ENCODE results near the gene PGLYRP3. TPM values are rescaled to one million over a fixed set of nuclear protein-coding genes. Genes with fewer than 3 reads are reported as not detected.

Gene PGLYRP3
- total and polyA plus RNA-seq, 2 of the 8 experiments (the other 6 are each of a cell fraction or from before 2014, with no cell fraction given) = not detected

DNA sequence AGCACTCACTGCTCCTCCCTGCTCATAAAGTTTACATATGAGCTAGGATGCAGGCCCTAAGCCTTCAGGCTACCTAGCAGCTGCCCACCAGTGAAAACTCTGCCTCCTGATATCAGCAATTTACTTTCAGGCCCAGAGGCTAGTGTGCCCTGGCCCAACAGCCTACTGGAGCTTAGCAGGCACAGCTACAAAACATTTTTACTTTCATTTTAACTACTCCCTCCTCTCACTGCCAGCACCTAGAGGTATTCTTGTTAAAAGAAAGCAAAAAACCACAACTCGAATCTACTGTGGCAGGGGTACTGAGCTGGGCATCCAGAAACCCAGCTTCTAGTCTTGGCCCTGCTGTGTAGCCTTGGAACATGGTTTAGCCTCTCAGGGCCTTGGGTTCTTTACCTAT is 59.1 kb downstream of the PGLYRP3 start:
- Histone ChIP-seq H2BK15ac (ENCODE audit: low read length) (no peak overlapping the region), H3K23me2 (ENCODE audit: low read depth, low read length) (no peaks in the 10 kb centered on the region), H3K4ac (replicated peaks; ENCODE audit: insufficient read length, low read depth, low read length) (no peak overlapping the region), H4K5ac (ENCODE audit: insufficient read length, low read depth, low read length) (no peak overlapping the region), H3K79me2 (ENCODE audit: control insufficient read depth in 1 of 2, insufficient read depth in 2 of 2, low read length in 2 of 2) (no peaks in the 10 kb centered on the region), H2BK12ac (ENCODE audit: low read depth, low read length) (no peak overlapping the region), H2AFZ (ENCODE audit: low read length) (no peak overlapping the region), H3K23ac (ENCODE audit: insufficient read length) (no peak overlapping the region), H3K36me3 (ENCODE audit: control insufficient read depth in 2 of 4, insufficient read depth in 4 of 4, low read length in 3 of 4) (no peaks in the 10 kb centered on the region), H4K91ac (replicated peaks; ENCODE audit: insufficient read length, low read length) (no peak overlapping the region), H3K4me3 (ENCODE audit: extremely low read depth in 1 of 4, insufficient read depth in 2 of 4, low read depth in 3 of 4, low read length in 4 of 4) (no peak overlapping the region), H3K9ac (replicated peaks in 1 of 4; ENCODE audit: extremely low read depth in 1 of 4, low read depth in 3 of 4, low read length in 3 of 4) (no peak overlapping the region), H3K4me1 (replicated peaks in 1 of 4; ENCODE audit: control insufficient read depth in 3 of 4, insufficient read depth in 4 of 4, low read length in 3 of 4) (no peaks in the 10 kb centered on the region), H3K14ac (ENCODE audit: insufficient read length) (no peak overlapping the region), H2BK120ac (replicated peaks; ENCODE audit: low read depth, low read length) (no peak overlapping the region), H2BK20ac (ENCODE audit: low read length) (no peak overlapping the region), H3K56ac (replicated peaks; ENCODE audit: insufficient read length, low read depth, low read length) (no peak overlapping the region), H3K9me3 (ENCODE audit: insufficient read depth in 2 of 2, low read depth in 1 of 2, low read length in 1 of 2) (peaks cover 0 to 11% of the 10 kb centered on the region in 2 experiments; a peak in 2 of 4 replicates), H4K20me1 (replicated peaks in 1 of 2; ENCODE audit: control insufficient read depth in 1 of 2, insufficient read depth in 2 of 2, low read length in 2 of 2) (no peaks in the 10 kb centered on the region), H3K27me3 (replicated peaks in 1 of 4; ENCODE audit: control insufficient read depth in 3 of 4, extremely low read depth in 1 of 4, insufficient read depth in 3 of 4, low read length in 3 of 4) (0 out of 7 replicates have a peak, but pooled peaks cover 0 to under 1% (median 0%) of the 10 kb centered on the region in 4 experiments), H3K27ac (ENCODE audit: low read depth, low read length) (no peak overlapping the region), H4K8ac (ENCODE audit: extremely low read depth, insufficient read depth, low read length) (no peak overlapping the region), H2BK5ac (ENCODE audit: low read depth, low read length) (no peak overlapping the region), H2AK5ac (ENCODE audit: low read depth, low read length) (no peak overlapping the region), H3K79me1 (ENCODE audit: low read depth, low read length) (no peaks in the 10 kb centered on the region), H3K18ac (ENCODE audit: extremely low read depth, low read length) (no peak overlapping the region), H3K4me2 (ENCODE audit: insufficient read depth in 1 of 2, low read depth in 2 of 2, low read length in 2 of 2) (no peak overlapping the region)
- DNase-seq (ENCODE audit: low read depth in 1 of 2, low spot score in 2 of 2) (no peak), FAIRE-seq (no peak)
- ChIA-PET POLR2A (ENCODE audit: partially characterized antibody) (no interaction called here), CTCF (ENCODE audit: partially characterized antibody) (interaction anchor here (0.9 to 1.6 kb wide), 4 partner anchors 19 to 397 kb away, joined by 3 to 4 read pairs (median 3); no protein-coding TSS in a partner anchor)
- 64% methylated on average over 1 of the region's 1 CpG; no CpG with 5 or more reads in 1 of the 2 experiments for WGBS, 2 experiments (ENCODE audit: extremely low coverage in 1 of 2, insufficient coverage in 1 of 2, insufficient read length in 1 of 2, insufficient replicate concordance in 2 of 2, low coverage in 1 of 2, low lambda C conversion rate in 2 of 2, missing lambda C conversion rate in 1 of 2)
- no peak for TF ChIP-seq SRF (IDR thresholded peaks at IDR 0.05; ENCODE audit: low read depth, low read length)
- no peak for TF ChIP-seq BCL11A (IDR thresholded peaks at IDR 0.05; ENCODE audit: low read depth in 2 of 2, low read length in 2 of 2)
- TF ChIP-seq, protein P1, sequence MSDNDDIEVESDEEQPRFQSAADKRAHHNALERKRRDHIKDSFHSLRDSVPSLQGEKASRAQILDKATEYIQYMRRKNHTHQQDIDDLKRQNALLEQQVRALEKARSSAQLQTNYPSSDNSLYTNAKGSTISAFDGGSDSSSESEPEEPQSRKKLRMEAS (IDR thresholded peaks at IDR 0.05) = no peak
- no peak for TF ChIP-seq CBX8 (IDR thresholded peaks at IDR 0.05; ENCODE audit: borderline replicate concordance, low read depth, low read length)
- TF ChIP-seq RXRA (IDR thresholded peaks at IDR 0.05; ENCODE audit: insufficient read depth, low read depth, low read length) = no peak
- no peak for TF ChIP-seq CTCF (IDR thresholded peaks at IDR 0.05; ENCODE audit: control extremely low read depth in 1 of 3, insufficient read depth in 1 of 3, low read depth in 1 of 3, low read length in 3 of 3)
- TF ChIP-seq CHD1 (IDR thresholded peaks at IDR 0.05; ENCODE audit: low read depth, low read length) = no peak
- no peak for TF ChIP-seq CTBP2 (IDR thresholded peaks at IDR 0.05; ENCODE audit: borderline replicate concordance, insufficient read depth, insufficient read length, low read length)
- no peak for TF ChIP-seq KDM5A (IDR thresholded peaks at IDR 0.05; ENCODE audit: low read length)
- no peak for TF ChIP-seq FOSL1 (IDR thresholded peaks at IDR 0.05; ENCODE audit: insufficient read depth, low read depth, low read length)
- no peak for TF ChIP-seq RBBP5 (IDR thresholded peaks at IDR 0.05; ENCODE audit: borderline replicate concordance, low read depth, low read length)

All from H1 (cell line).